Neural progenitor cell (in vitro differentiated cells): ENCODE data around the gene LAMB1.

Experiments used
- CTCF ChIP-seq: fragments of 200-600 bp; sonication (generic); IDR thresholded peaks from 2 replicates; pipeline ENCODE4 v1.5.1; 2017; ENCODE audit warnings: antibody characterized with exemption, mild to moderate bottlenecking
- EZH2phosphoT487 ChIP-seq: fragments of 200-600 bp; sonication (generic); IDR thresholded peaks from 2 replicates; pipeline ENCODE4 v1.6.1; 2017; ENCODE audit warnings: antibody characterized with exemption

- TF ChIP-seq CTCF (no peak), EZH2phosphoT487 (no peak)
Observed at GRCh38 chr7:107884066-107884818, 118.7 kb downstream of the LAMB1 start.
